SK-N-MC (cell line): Measurements from ENCODE around the gene ACVR1.
"Not testable (repeated sequence)": the region's sequence is repeated elsewhere in the genome, so short reads cannot be mapped to it uniquely, and the experiment has no call there.

ENCODE experiments used
- EZH2 ChIP-seq: fragments of 200-600 bp; sonication (generic); IDR thresholded peaks from one replicate; pipeline ENCODE4 v1.6.1; 2017; ENCODE audit warnings: antibody characterized with exemption
- POLR2AphosphoS5 ChIP-seq: IDR thresholded peaks from 2 replicates; pipeline ENCODE4 v1.6.1; 2012; ENCODE audit warnings: mild to moderate bottlenecking, low read depth, low read length, borderline replicate concordance

DNA sequence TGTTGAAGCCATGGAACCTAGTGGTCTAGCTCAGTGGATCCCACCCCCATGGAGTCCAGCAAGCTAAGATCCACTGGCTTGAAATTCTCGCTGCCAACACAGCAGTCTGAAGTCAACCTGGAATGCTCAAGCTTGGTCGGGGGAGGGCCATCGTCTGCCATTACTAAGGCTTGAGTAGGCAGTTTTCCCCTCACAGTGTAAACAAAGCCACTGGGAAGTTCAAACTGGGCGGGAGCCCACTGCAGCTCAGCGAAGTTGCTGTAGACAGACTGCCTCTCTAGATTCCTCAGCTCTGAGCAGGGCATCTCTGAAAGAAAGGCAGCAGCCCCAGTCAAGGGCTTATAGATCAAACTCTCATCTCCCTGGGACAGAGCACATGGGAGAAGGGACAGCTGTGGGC, 171.5 kb downstream of the ACVR1 start:
- TF ChIP-seq POLR2AphosphoS5, EZH2: not testable (repeated sequence)
